Stimulated activated CD4-positive, alpha-beta T cell treated with anti-CD3 and anti-CD28 coated beads, Interleukin-1b, Interleukin-23, amount 100 ng/mL, for 1 hour (primary cell): ENCODE data around the gene BUB3.

Experiments
- DNase-seq, 2 donors: peaks; one replicate each; pipeline ENCODE4 v3.0.0-alpha.2; 2020; ENCODE audit warnings: low read depth in 2 of 2

The BUB3 gene

GRCh38 chr10:123141791-123142700 lies 12.2 kb upstream of the BUB3 start:
- no peak for DNase-seq

- DNase-seq = no peak
Measured at GRCh38 chr10:123142701-123143161, 11.5 kb upstream of the BUB3 start.

- no peak for DNase-seq
Measured at GRCh38 chr10:123143162-123143824, 10.9 kb upstream of the BUB3 start.

GRCh38 chr10:123143825-123144168 lies 10.4 kb upstream of the BUB3 start:
- DNase-seq = no peak

- no peak for DNase-seq
Measured at GRCh38 chr10:123144697-123145541, 9.3 kb upstream of the BUB3 start.

GRCh38 chr10:123145542-123146012 lies 8.6 kb upstream of the BUB3 start:
- DNase-seq = no peak

GRCh38 chr10:123146013-123146893 lies 7.9 kb upstream of the BUB3 start:
- no peak for DNase-seq

GRCh38 chr10:123146894-123147634 lies 7.1 kb upstream of the BUB3 start:
- no peak for DNase-seq

- no peak for DNase-seq
Measured at GRCh38 chr10:123147635-123148413, 6.4 kb upstream of the BUB3 start, which contains the start of gene HMX2. TSS of gene HMX2 (plus strand) at chr10:123148136. CDS start at chr10:123148379, 243 bp downstream.

- DNase-seq = no peak
Measured at GRCh38 chr10:123148414-123149161, 5.6 kb upstream of the BUB3 start.

- DNase-seq = no peak
Measured at GRCh38 chr10:123149162-123149567, 5.0 kb upstream of the BUB3 start.

- DNase-seq = no peak
Measured at GRCh38 chr10:123149568-123150270, 4.5 kb upstream of the BUB3 start.

GRCh38 chr10:123150271-123150985 lies 3.8 kb upstream of the BUB3 start:
- DNase-seq = no peak

GRCh38 chr10:123150986-123151736 lies 3.0 kb upstream of the BUB3 start:
- DNase-seq = no peak

GRCh38 chr10:123151737-123152135 lies 2.5 kb upstream of the BUB3 start:
- DNase-seq = no peak

- no peak for DNase-seq
Measured at GRCh38 chr10:123153486-123154091, 613 bp upstream of the BUB3 start.
